GM12878 (cell line): ENCODE data around the gene CES3. TPM values are rescaled to one million over a fixed set of nuclear protein-coding genes. Genes with fewer than 3 reads are reported as not detected.

Source experiments
- ATAC-seq: fragments of 200-7000 bp; cut with Tn5 transposase; 3 replicates; pipeline ENCODE4 v1.9.1; 2020; ENCODE audit warnings: mild to moderate bottlenecking, moderate library complexity
- BruUV-seq: library from RNA; stranded (reverse); fragments of 400-500 nt; replicated peaks from 2 replicates; lab custom pipeline; 2021; lab: Mats Ljungman, UMichigan
- CTCF ChIA-PET: fragments of 300-600 bp; sonication (Branson Sonifier 250); formaldehyde crosslinking; extraction: SDS; loops from one replicate; lab custom pipeline; 2021; ENCODE audit warnings: inconsistent platforms; lab: Yijun Ruan, JAX
- POLR2A ChIA-PET: fragments of 350-600 bp; formaldehyde crosslinking; extraction: SDS; loops from one replicate; lab custom pipeline; 2021; ENCODE audit warnings: inconsistent platforms; lab: Charles Lee
- RAD21 ChIA-PET: fragments of 300-600 bp; sonication (Branson Sonifier 250); formaldehyde crosslinking; loops from one replicate; lab custom pipeline; 2023; ENCODE audit warnings: antibody characterized with exemption; ENCODE audit not compliant: unreplicated experiment; lab: Charles Lee
- SMC1A ChIA-PET: fragments of 300-600 bp; sonication (Branson Sonifier 250); formaldehyde crosslinking; loops from one replicate; lab custom pipeline; 2023; ENCODE audit not compliant: unreplicated experiment, uncharacterized antibody; lab: Charles Lee
- DNase-seq: peaks from one replicate; pipeline ENCODE4 v3.0.0-alpha.2; 2011; ENCODE audit warnings: low read depth, low spot score
- FAIRE-seq: peaks from 3 replicates; lab custom pipeline; 2011; peaks lifted over from hg19 to GRCh38; lab: Jason Lieb, UNC
- H2AFZ ChIP-seq: 2 replicates; pipeline ENCODE4 v1.6.0; 2011; ENCODE audit warnings: low read depth, low read length, control low read depth; ENCODE audit not compliant: control insufficient read depth
- H3K27ac ChIP-seq: 2 replicates; pipeline ENCODE4 v1.5.1; 2011; ENCODE audit warnings: control low read depth; ENCODE audit not compliant: control insufficient read depth, insufficient read depth
- H3K27me3 ChIP-seq, 2 experiments: replicated peaks in 1 of 2; 2 replicates each; pipeline versions ENCODE4 v1.6.0 to v1.6.1; 2011; ENCODE audit warnings: low read length in 1 of 2; ENCODE audit not compliant: control insufficient read depth in 2 of 2, insufficient read depth in 2 of 2
- H3K36me3 ChIP-seq, 2 experiments: 2 replicates each; pipeline ENCODE4 v1.5.1; 2011; ENCODE audit warnings: low read length in 1 of 2; ENCODE audit not compliant: control insufficient read depth in 2 of 2, insufficient read depth in 2 of 2
- H3K4me1 ChIP-seq: 2 replicates; pipeline ENCODE4 v1.6.1; 2011; ENCODE audit warnings: mild to moderate bottlenecking, low read length, moderate library complexity, mixed read lengths; ENCODE audit not compliant: control insufficient read depth, insufficient read depth
- H3K4me2 ChIP-seq: 2 replicates; pipeline ENCODE4 v1.6.0; 2011; ENCODE audit warnings: control low read depth; ENCODE audit not compliant: control insufficient read depth, insufficient read depth
- H3K4me3 ChIP-seq: fragments of 200-600 bp; sonication (generic); 2 replicates; pipeline ENCODE4 v1.5.1; 2016
- H3K79me2 ChIP-seq: 2 replicates; pipeline ENCODE4 v1.6.0; 2011; ENCODE audit warnings: low read length; ENCODE audit not compliant: control insufficient read depth, insufficient read depth
- H3K9ac ChIP-seq: 2 replicates; pipeline ENCODE4 v1.8.0; 2011; ENCODE audit warnings: low read length, control low read depth, mixed read lengths; ENCODE audit not compliant: control insufficient read depth, insufficient read depth
- H3K9me3 ChIP-seq: replicated peaks from 3 replicates; pipeline ENCODE4 v1.5.1; 2011; ENCODE audit warnings: mild to moderate bottlenecking, low read length; ENCODE audit not compliant: control insufficient read depth, insufficient read depth
- H4K20me1 ChIP-seq: 2 replicates; pipeline ENCODE4 v1.6.0; 2011; ENCODE audit not compliant: control insufficient read depth, insufficient read depth
- BHLHE40 ChIP-seq, 2 experiments: fragments of 450-650 bp in 1 of 2; IDR thresholded peaks; 2 replicates each; pipeline ENCODE4 v1.6.1; 2011 to 2017; ENCODE audit warnings: low read depth in 2 of 2, borderline replicate concordance in 1 of 2, improper control_type of control experiment in 1 of 2, low read length in 1 of 2, mild to moderate bottlenecking in 1 of 2
- CBX3 ChIP-seq: fragments of 200-600 bp; sonication (generic); IDR thresholded peaks from 2 replicates; pipeline ENCODE4 v1.6.1; 2016; ENCODE audit warnings: low read depth, borderline replicate concordance
- CEBPB ChIP-seq, 2 experiments: fragments of 150-350 bp in 1 of 2; IDR thresholded peaks; 2 replicates each; pipeline ENCODE4 v1.6.1; 2012 to 2014; ENCODE audit warnings: low read depth in 2 of 2, low read length in 2 of 2, borderline replicate concordance in 1 of 2, inconsistent platforms in 1 of 2
- IKZF1 ChIP-seq: fragments of 450-650 bp; conservative IDR thresholded peaks from 2 replicates; pipeline ENCODE4 v1.6.1; 2017; ENCODE audit warnings: antibody characterized with exemption, mild to moderate bottlenecking
- JUND ChIP-seq: IDR thresholded peaks from 2 replicates; pipeline ENCODE4 v1.6.1; 2012; ENCODE audit warnings: low read depth, mild to moderate bottlenecking, low read length, improper control_type of control experiment, moderate library complexity
- PAX5 ChIP-seq: IDR thresholded peaks from 2 replicates; pipeline ENCODE4 v1.6.1; 2011; ENCODE audit warnings: low read depth, low read length, borderline replicate concordance
- POU2F2 ChIP-seq: IDR thresholded peaks from 3 replicates; pipeline ENCODE4 v1.6.1; 2011; ENCODE audit warnings: low read depth, mild to moderate bottlenecking, low read length, borderline replicate concordance
- SIN3A ChIP-seq: IDR thresholded peaks from 2 replicates; pipeline ENCODE4 v1.6.1; 2012; ENCODE audit warnings: low read depth, low read length, improper control_type of control experiment
- STAT1 ChIP-seq: fragments of 450-650 bp; conservative IDR thresholded peaks from 2 replicates; pipeline ENCODE4 v1.6.1; 2014; ENCODE audit warnings: antibody characterized with exemption, mild to moderate bottlenecking
- STAT3 ChIP-seq: IDR thresholded peaks from 2 replicates; pipeline ENCODE4 v1.6.1; 2011; ENCODE audit warnings: low read depth, low read length, improper control_type of control experiment
- WGBS: methylation state at CpG from one replicate; pipeline ENCODE4 v1.1.6; 2016; ENCODE audit warnings: low lambda C conversion rate; ENCODE audit not compliant: insufficient replicate concordance, insufficient coverage; ENCODE audit errors: missing lambda C conversion rate; 5-methylcytosine and 5-hydroxymethylcytosine counted together
- in situ Hi-C: fragments of 300-500 bp; cut with MboI; formaldehyde crosslinking; loops from 9 replicates; pipeline ENCODE4 v1.14.3; 2018; ENCODE audit warnings: mixed read lengths
- intact Hi-C: fragments of 100-400 bp; cut with micrococcal nuclease; formaldehyde crosslinking; loops from one replicate; pipeline ENCODE4 v1.14.2; 2022; ENCODE audit not compliant: unreplicated experiment
- polyA plus RNA-seq, 11 experiments: library from polyadenylated mRNA; depleted of rRNA in 4 of 11; unstranded in 6 of 11; stranded (reverse) in 5 of 11; fragments of >200 nt; fragmentation: Nextera tagmentation in 4 of 11; fragmentation: Illumina TruSeq in 1 of 11; extraction: Ambion mirVana in 4 of 11; extraction: Trizol in 1 of 11; gene quantifications; 1 replicate in 1 of 11; 2 replicates in 10 of 11; pipeline versions ENCODE4 v1.2.1 to v1.2.3, GENCODE V29; 2011 to 2016; ENCODE audit warnings: inconsistent platforms in 2 of 11, missing spikeins in 2 of 11, low read depth in 1 of 11
- total RNA-seq, 4 experiments: library from RNA; depleted of rRNA in 3 of 4; stranded (reverse); fragments of >200 nt in 3 of 4; fragmentation: Illumina TruSeq in 1 of 4; extraction: Trizol in 1 of 4; gene quantifications; 2 replicates each; pipeline versions ENCODE4 v1.2.1 to v1.2.3, GENCODE V29; 2013 to 2021
- TF ChIP-seq, protein P1 (sequence below): fragments of 450-650 bp; formaldehyde crosslinking; IDR thresholded peaks from 2 replicates; pipeline ENCODE4 v1.5.0; 2022; ENCODE audit warnings: mild to moderate bottlenecking, missing genetic modification characterization
- TF ChIP-seq, protein P2 (sequence below): IDR thresholded peaks from 2 replicates; pipeline ENCODE4 v1.6.1; 2011; ENCODE audit warnings: low read depth, mild to moderate bottlenecking, low read length, moderate library complexity, borderline replicate concordance; ENCODE audit errors: extremely low read depth

The CES3 gene
- total and polyA plus RNA-seq, 10 of the 15 experiments (the other 5 are each of a cell fraction or from before 2014, with no cell fraction given) = 0.09 to 3.1 (median 0.76) TPM

DNA sequence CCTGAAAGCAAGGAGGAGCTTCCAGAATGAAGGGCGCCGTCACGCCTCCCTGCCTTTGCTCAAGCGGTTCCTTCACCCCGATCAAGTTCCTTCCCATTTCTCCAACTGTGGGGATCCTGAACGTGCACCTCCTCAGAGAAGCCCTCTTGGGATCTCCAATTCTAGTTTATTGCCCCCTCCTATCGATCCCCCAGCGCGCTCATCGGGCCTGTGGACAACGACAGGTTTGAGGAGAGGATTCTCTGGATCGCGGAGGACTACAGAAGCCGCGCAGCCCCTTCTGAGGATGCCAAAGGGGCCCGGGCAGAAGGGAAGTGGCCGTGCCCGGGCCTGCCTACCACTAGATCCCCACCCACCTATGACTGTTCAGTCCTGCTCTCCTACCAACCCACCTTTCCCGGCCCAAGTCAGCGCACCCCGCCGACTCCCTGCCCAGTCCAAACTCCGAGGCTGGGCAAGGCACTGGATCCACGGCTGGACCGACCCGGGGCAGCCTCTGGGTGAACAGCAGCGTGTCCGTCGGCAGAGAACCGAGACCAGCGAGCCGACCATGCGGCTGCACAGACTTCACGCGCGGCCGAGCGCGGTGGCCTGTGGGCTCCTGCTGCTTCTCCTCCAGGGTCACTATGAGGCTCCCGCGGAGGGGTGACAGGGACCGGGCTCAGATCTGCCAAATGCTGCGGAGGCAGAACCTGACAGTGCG lies 12.8 kb upstream of the CES3 start:
- ATAC-seq (peak; percentile 43), DNase-seq (no peak), FAIRE-seq (peak; percentile 47)
- WGBS = 10% methylated on average over 44 of the region's 44 CpGs
- Histone ChIP-seq H3K36me3 (no peaks in the 10 kb centered on the region), H3K27ac (no peak overlapping the region), H3K4me3 (peak overlapping the region; percentile 57; the same call in 1 of the 2 replicates), H4K20me1 (no peaks in the 10 kb centered on the region), H3K4me2 (peak overlapping the region; percentile 100), H3K9ac (peak overlapping the region; percentile 22; the same call in 1 of the 2 replicates), H3K4me1 (peaks cover 19% of the 10 kb centered on the region), H3K79me2 (no peaks in the 10 kb centered on the region), H3K27me3 (no peaks in the 10 kb centered on the region), H2AFZ (peak overlapping the region; percentile 83), H3K9me3 (no peaks in the 10 kb centered on the region)
- ChIA-PET SMC1A (no interaction called here), CTCF (interaction anchor here (1.1 to 2.2 kb wide), 3 partner anchors 28 to 56 kb away, joined by 4 to 8 read pairs (median 6); no protein-coding TSS in a partner anchor), RAD21 (interaction anchor here (1.1 kb wide), 1 partner anchor 70 kb away, joined by 6 read pairs; no protein-coding TSS in a partner anchor), POLR2A (no interaction called here)
- BruUV-seq = no TSS peak
- in situ Hi-C loops (no loop called here), intact Hi-C loops (no loop called here)
- TF ChIP-seq POU2F2 (no peak), PAX5 (peak; percentile 98), STAT3 (no peak)

- no peak for FAIRE-seq
- POLR2A ChIA-PET = no interaction called here
- Histone ChIP-seq H3K4me1 (peaks cover 19% of the 10 kb centered on the region), H4K20me1 (no peaks in the 10 kb centered on the region), H3K4me3 (peak overlapping the region; percentile 57; the same call in 1 of the 2 replicates), H3K27me3 (no peaks in the 10 kb centered on the region), H3K9me3 (no peaks in the 10 kb centered on the region), H3K79me2 (no peaks in the 10 kb centered on the region), H2AFZ (no peak overlapping the region), H3K27ac (no peak overlapping the region), H3K4me2 (peak overlapping the region; percentile 100; the same call in 1 of the 2 replicates), H3K9ac (no peak overlapping the region), H3K36me3 (no peaks in the 10 kb centered on the region)
- DNase-seq = no peak
- RAD21 ChIA-PET = no interaction called here
- no peak for ATAC-seq
- intact Hi-C loops (no loop called here), in situ Hi-C loops (no loop called here)
- CTCF ChIA-PET = interaction anchor here (1.5 kb wide), 1 partner anchor 27 kb away, joined by 4 read pairs; no protein-coding TSS in a partner anchor
- no TSS peak for BruUV-seq
- SMC1A ChIA-PET = no interaction called here
- WGBS = 51% methylated on average over 21 of the region's 21 CpGs
- no peak for TF ChIP-seq CBX3
- TF ChIP-seq SIN3A = no peak
- no peak for TF ChIP-seq CEBPB (IDR thresholded peaks at IDR 0.05; ENCODE audit: borderline replicate concordance in 1 of 2, low read depth in 2 of 2, low read length in 2 of 2)
- TF ChIP-seq JUND = no peak
- TF ChIP-seq STAT1 = no peak
- TF ChIP-seq IKZF1 = no peak
- TF ChIP-seq, protein P1, sequence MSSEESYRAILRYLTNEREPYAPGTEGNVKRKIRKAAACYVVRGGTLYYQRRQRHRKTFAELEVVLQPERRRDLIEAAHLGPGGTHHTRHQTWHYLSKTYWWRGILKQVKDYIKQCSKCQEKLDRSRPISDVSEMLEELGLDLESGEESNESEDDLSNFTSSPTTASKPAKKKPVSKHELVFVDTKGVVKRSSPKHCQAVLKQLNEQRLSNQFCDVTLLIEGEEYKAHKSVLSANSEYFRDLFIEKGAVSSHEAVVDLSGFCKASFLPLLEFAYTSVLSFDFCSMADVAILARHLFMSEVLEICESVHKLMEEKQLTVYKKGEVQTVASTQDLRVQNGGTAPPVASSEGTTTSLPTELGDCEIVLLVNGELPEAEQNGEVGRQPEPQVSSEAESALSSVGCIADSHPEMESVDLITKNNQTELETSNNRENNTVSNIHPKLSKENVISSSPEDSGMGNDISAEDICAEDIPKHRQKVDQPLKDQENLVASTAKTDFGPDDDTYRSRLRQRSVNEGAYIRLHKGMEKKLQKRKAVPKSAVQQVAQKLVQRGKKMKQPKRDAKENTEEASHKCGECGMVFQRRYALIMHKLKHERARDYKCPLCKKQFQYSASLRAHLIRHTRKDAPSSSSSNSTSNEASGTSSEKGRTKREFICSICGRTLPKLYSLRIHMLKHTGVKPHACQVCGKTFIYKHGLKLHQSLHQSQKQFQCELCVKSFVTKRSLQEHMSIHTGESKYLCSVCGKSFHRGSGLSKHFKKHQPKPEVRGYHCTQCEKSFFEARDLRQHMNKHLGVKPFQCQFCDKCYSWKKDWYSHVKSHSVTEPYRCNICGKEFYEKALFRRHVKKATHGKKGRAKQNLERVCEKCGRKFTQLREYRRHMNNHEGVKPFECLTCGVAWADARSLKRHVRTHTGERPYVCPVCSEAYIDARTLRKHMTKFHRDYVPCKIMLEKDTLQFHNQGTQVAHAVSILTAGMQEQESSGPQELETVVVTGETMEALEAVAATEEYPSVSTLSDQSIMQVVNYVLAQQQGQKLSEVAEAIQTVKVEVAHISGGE (CRISPR knock-in tag) = no peak
- TF ChIP-seq POU2F2 = no peak
- TF ChIP-seq, protein P2, sequence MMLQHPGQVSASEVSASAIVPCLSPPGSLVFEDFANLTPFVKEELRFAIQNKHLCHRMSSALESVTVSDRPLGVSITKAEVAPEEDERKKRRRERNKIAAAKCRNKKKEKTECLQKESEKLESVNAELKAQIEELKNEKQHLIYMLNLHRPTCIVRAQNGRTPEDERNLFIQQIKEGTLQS = no peak
- TF ChIP-seq BHLHE40 (IDR thresholded peaks at IDR 0.05; ENCODE audit: borderline replicate concordance in 1 of 2, low read depth in 2 of 2, low read length in 1 of 2) = no peak
Measured at GRCh38 chr16:66948837-66949225, 12.2 kb upstream of the CES3 start.
